CD4-positive, CD25-positive, alpha-beta regulatory T cell (primary cell): ENCODE results near the gene PRKCQ. TPM values are rescaled to one million over a fixed set of nuclear protein-coding genes. Genes with fewer than 3 reads are reported as not detected.
A peak's percentile ranks its signal among the peaks of the same experiment; 100 is the strongest.

ENCODE experiments used
- ATAC-seq, 2 donors: fragments of 150-1000 bp; cut with Tn5 transposase; one replicate each; pipeline ENCODE4 v1.10.0; 2021; ENCODE audit warnings: low read depth in 2 of 2, moderate number of reproducible peaks in 2 of 2, moderate library complexity in 1 of 2
- DNase-seq, 3 donors: peaks; one replicate each; pipeline versions ENCODE4 v3.0.0 to v3.0.0-alpha.2; 2012 to 2022; ENCODE audit warnings: mixed read lengths in 1 of 3
- H3K27ac ChIP-seq: one replicate; pipeline ENCODE4 v1.7.0; 2013; ENCODE audit warnings: mild to moderate bottlenecking, low read length; ENCODE audit not compliant: insufficient read depth, poor library complexity, severe bottlenecking
- H3K27me3 ChIP-seq: one replicate; pipeline ENCODE4 v1.7.0; 2013; ENCODE audit warnings: low read length; ENCODE audit not compliant: control insufficient read depth, insufficient read depth
- H3K36me3 ChIP-seq: one replicate; pipeline ENCODE4 v1.7.0; 2013; ENCODE audit warnings: mild to moderate bottlenecking, low read length, moderate library complexity; ENCODE audit not compliant: control insufficient read depth, insufficient read depth
- H3K4me1 ChIP-seq: 2 replicates; pipeline ENCODE4 v1.7.0; 2013; ENCODE audit warnings: mild to moderate bottlenecking, low read length; ENCODE audit not compliant: insufficient read depth, control insufficient read depth, poor library complexity, severe bottlenecking
- H3K4me3 ChIP-seq: one replicate; pipeline ENCODE4 v1.7.0; 2013; ENCODE audit warnings: low read depth, mild to moderate bottlenecking, low read length, moderate library complexity
- H3K9me3 ChIP-seq, 2 experiments: 1 replicate in 1 of 2; 2 replicates in 1 of 2; pipeline ENCODE4 v1.7.0; 2013; ENCODE audit warnings: low read length in 2 of 2, mild to moderate bottlenecking in 1 of 2, moderate library complexity in 1 of 2; ENCODE audit not compliant: control insufficient read depth in 2 of 2
- H3K27ac Mint-ChIP-seq, 3 donors: one replicate each; pipeline ENCODE4 v1.8.0; 2020 to 2022; ENCODE audit warnings: mild to moderate bottlenecking in 3 of 3, mixed read lengths in 3 of 3, moderate library complexity in 2 of 3
- H3K27me3 Mint-ChIP-seq: one replicate; pipeline ENCODE4 v1.8.0; 2022; ENCODE audit warnings: mild to moderate bottlenecking, mixed read lengths
- H3K36me3 Mint-ChIP-seq: one replicate; pipeline ENCODE4 v1.8.0; 2020; ENCODE audit warnings: mixed read lengths
- H3K4me1 Mint-ChIP-seq, 4 donors: one replicate each; pipeline ENCODE4 v1.8.0; 2020 to 2022; ENCODE audit warnings: mixed read lengths in 4 of 4, mild to moderate bottlenecking in 1 of 4
- H3K4me3 Mint-ChIP-seq, 4 donors: one replicate each; pipeline ENCODE4 v1.8.0; 2020 to 2022; ENCODE audit warnings: mild to moderate bottlenecking in 4 of 4, mixed read lengths in 4 of 4, moderate library complexity in 3 of 4
- H3K9me3 Mint-ChIP-seq, 7 donors: one replicate each; pipeline ENCODE4 v1.8.0; 2020 to 2022; ENCODE audit warnings: mixed read lengths in 7 of 7, mild to moderate bottlenecking in 3 of 7, moderate library complexity in 2 of 7
- polyA plus RNA-seq, 4 donors: library from polyadenylated mRNA; unstranded; fragments of 300-500 nt; fragmentation: Illumina TruSeq; gene quantifications; one replicate each; pipeline ENCODE4 v1.2.3, GENCODE V29; 2021
- total RNA-seq: library from RNA; stranded (reverse); gene quantifications from one replicate; pipeline ENCODE4 v1.2.3, GENCODE V29; 2022

PRKCQ gene
- total RNA-seq = 87.3 TPM
- polyA plus RNA-seq = 10 to 100 TPM; 62.4 to 70.3 (median 66.8) TPM

DNA sequence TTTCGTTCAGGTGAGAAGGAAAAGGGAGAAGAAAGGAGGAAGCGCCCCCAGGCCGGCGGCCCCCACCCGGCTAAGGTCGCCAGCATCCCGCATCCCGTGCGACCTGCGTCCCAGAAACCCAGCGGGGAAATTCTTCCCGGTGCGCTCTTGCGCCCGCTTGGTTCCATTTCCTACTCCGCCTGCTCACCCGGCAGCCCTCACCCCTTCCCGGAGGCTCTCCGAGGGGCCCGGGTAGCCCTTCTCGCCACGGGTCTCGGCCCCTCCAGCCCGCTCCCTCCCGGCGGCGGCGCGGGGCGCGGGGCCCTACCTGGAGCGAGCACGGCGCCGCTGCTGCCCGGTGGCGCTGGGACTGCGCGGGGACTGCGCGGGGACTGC is at the start of gene PRKCQ:
PRKCQ (minus strand) TSS at position 373 of the 375 bp plus-strand sequence. CDS start 65,141 bp downstream, outside the sequence.
- H3K4me3 ChIP-seq = peak within 1 kb of the TSS; percentile 99
- peaks cover 6% of the 10 kb centered on the region for H3K36me3 ChIP-seq
- H3K27me3 ChIP-seq = no peaks in the 10 kb centered on the region
- Mint-ChIP-seq H3K27ac (peak within 1 kb of the TSS; percentile 96 to 99 (median 97)), H3K27me3 (peaks cover 4% of the 10 kb centered on the region), H3K36me3 (peaks cover 16% of the 10 kb centered on the region), H3K4me3 (peak within 1 kb of the TSS; percentile 96 to 99 (median 98)), H3K9me3 (peaks cover 0 to 2% (median 0%) of the 10 kb centered on the region in 7 donors), H3K4me1 (peaks cover 18 to 59% (median 51%) of the 10 kb centered on the region in 4 donors)
- peak within 1 kb of the TSS; percentile 83 for H3K27ac ChIP-seq
- peaks cover 65% of the 10 kb centered on the region for H3K4me1 ChIP-seq
- ATAC-seq (no peak), DNase-seq (no peak)
- no peaks in the 10 kb centered on the region for H3K9me3 ChIP-seq

DNA sequence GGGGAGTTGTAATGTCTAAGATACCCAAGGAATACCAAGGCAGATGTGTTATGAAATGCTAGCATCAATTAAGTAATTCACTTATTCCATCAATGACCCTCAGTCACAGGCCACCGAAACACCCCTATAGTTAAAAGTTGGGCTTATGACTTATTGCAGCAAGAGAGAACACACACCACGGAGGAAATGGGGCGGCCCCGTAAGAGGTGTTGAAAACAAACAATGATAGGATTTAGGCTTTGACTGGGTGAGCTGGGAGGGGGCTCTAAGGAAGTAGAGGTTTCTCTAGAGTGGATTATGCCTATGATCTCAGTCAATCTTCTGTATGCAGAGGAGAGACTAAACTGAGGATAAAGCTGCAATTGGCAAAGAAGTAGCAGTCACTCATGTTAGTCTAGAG is 45.4 kb upstream of the PRKCQ start:
- DNase-seq (no peak), ATAC-seq (no peak)
- Histone ChIP-seq H3K9me3 (no peaks in the 10 kb centered on the region), H3K27me3 (no peaks in the 10 kb centered on the region), H3K4me1 (no peaks in the 10 kb centered on the region), H3K36me3 (peaks cover 18% of the 10 kb centered on the region), H3K4me3 (no peak overlapping the region), H3K27ac (no peak overlapping the region)
- Mint-ChIP-seq H3K9me3 (no peaks in the 10 kb centered on the region), H3K27ac (peak overlapping the region in 1 of 3 donors; percentile 17), H3K36me3 (peaks cover 59% of the 10 kb centered on the region), H3K27me3 (peaks cover 10% of the 10 kb centered on the region), H3K4me3 (no peak overlapping the region), H3K4me1 (peaks cover 0 to 9% (median 4%) of the 10 kb centered on the region in 4 donors)

DNA sequence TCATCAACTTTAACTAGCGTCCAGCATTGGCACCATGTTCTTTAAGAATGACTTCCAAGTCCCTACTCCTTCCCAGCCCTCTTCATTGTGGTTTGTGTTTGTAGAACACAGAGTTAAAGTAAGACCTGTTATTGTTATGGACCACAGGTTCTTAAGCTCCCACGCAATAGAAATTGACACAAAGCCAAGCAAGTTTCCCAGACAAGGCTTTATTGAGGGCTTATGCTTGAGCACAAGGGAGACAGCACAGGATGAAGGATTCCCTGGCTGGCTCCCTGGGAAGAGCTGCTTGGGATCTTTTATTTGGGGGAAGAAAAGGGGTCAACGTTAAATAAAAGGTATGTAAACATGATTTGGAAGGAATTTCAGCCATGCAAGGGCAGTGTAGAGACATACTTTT is 44.3 kb upstream of the PRKCQ start:
- H3K27ac Mint-ChIP-seq = peak overlapping the region in 1 of 3 donors; percentile 55
- H3K27me3 Mint-ChIP-seq = peaks cover 10% of the 10 kb centered on the region
- Histone ChIP-seq H3K9me3 (no peaks in the 10 kb centered on the region), H3K4me1 (no peaks in the 10 kb centered on the region), H3K27ac (no peak overlapping the region), H3K27me3 (no peaks in the 10 kb centered on the region), H3K36me3 (peaks cover 18% of the 10 kb centered on the region), H3K4me3 (no peak overlapping the region)
- DNase-seq (no peak), ATAC-seq (no peak)
- H3K4me3 Mint-ChIP-seq = no peak overlapping the region
- H3K4me1 Mint-ChIP-seq = peaks cover 0 to 11% (median 4%) of the 10 kb centered on the region in 4 donors
- no peaks in the 10 kb centered on the region for H3K9me3 Mint-ChIP-seq
- H3K36me3 Mint-ChIP-seq = peaks cover 62% of the 10 kb centered on the region

DNA sequence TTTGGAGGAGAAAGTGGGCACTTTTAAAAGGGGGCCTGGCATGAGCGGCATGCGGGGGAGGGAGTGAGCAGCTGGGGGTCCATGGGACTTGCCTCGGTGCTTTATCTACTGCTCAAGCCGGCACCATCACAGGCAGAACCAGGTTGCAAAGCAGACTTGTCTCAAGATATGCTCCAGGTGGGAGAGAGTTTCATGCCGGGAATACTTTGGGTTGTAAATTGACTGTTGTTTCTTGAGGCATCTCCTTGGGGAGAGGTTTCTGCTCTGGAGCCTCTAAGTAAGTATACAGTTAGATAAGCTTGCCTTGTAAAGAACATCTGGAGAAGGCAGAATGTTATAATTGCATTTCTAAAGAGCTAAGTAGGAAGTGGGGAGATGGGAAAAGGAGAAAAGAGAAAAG is 42.8 kb upstream of the PRKCQ start:
- peaks cover 10% of the 10 kb centered on the region for H3K27me3 Mint-ChIP-seq
- no peak overlapping the region for H3K4me3 Mint-ChIP-seq
- H3K27me3 ChIP-seq = no peaks in the 10 kb centered on the region
- no peaks in the 10 kb centered on the region for H3K9me3 Mint-ChIP-seq
- DNase-seq (no peak), ATAC-seq (no peak)
- no peak overlapping the region for H3K27ac Mint-ChIP-seq
- H3K4me1 ChIP-seq = no peaks in the 10 kb centered on the region
- H3K4me1 Mint-ChIP-seq = peaks cover 0 to 11% (median 7%) of the 10 kb centered on the region in 4 donors
- no peak overlapping the region for H3K27ac ChIP-seq
- H3K36me3 ChIP-seq = peaks cover 18% of the 10 kb centered on the region
- no peak overlapping the region for H3K4me3 ChIP-seq
- H3K9me3 ChIP-seq = no peaks in the 10 kb centered on the region
- H3K36me3 Mint-ChIP-seq = peaks cover 59% of the 10 kb centered on the region

DNA sequence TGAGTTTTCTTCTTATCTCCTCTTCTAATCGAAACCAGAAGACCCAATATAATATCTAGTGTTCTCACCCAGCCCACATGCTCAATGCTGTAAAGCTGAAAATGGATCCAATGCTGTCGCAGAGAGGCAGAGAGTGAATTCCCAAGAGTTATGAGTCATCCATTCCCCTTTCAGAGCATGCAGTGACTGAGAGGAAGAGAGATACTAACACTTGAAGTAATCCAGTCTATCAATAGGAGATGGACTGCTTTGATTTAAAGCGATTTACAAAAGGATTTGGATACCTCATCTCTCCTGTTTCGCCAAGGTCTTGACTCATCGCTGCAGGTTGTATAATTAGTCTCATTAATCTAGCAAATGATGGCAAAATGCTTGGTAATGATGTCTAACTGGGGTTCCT is 41.5 kb upstream of the PRKCQ start:
- ATAC-seq (no peak), DNase-seq (no peak)
- Histone ChIP-seq H3K4me1 (no peaks in the 10 kb centered on the region), H3K36me3 (peaks cover 18% of the 10 kb centered on the region), H3K27ac (no peak overlapping the region), H3K27me3 (no peaks in the 10 kb centered on the region), H3K4me3 (no peak overlapping the region), H3K9me3 (no peaks in the 10 kb centered on the region)
- Mint-ChIP-seq H3K27me3 (peaks cover 4% of the 10 kb centered on the region), H3K9me3 (no peaks in the 10 kb centered on the region), H3K27ac (no peak overlapping the region), H3K36me3 (peaks cover 45% of the 10 kb centered on the region), H3K4me1 (peaks cover 0 to 15% (median 11%) of the 10 kb centered on the region in 4 donors), H3K4me3 (no peak overlapping the region)

DNA sequence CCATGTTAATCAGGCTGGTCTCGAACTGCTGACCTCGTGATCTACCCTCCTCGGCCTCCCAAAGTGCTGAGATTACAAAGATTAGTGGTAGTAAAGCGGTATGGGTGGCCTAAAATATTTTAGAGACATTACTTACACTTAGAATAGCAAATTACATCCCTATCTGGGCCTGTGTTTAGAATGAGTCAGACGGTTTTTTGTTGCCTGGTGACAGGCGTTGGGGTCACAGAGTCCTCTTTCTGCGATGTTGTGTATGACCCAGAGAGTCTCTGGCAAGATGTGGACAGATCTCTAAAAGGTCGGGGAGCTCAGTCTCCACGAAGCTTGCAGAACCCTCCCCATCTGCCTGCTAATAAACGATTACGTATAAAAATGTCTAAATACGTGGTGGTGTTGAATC is 39.6 kb upstream of the PRKCQ start:
- ATAC-seq = no peak
- no peak for DNase-seq
- no peak overlapping the region for H3K4me3 Mint-ChIP-seq
- peaks cover 4 to 31% (median 11%) of the 10 kb centered on the region in 4 donors for H3K4me1 Mint-ChIP-seq
- no peaks in the 10 kb centered on the region for H3K9me3 ChIP-seq
- H3K36me3 Mint-ChIP-seq = peaks cover 53% of the 10 kb centered on the region
- H3K36me3 ChIP-seq = peaks cover 21% of the 10 kb centered on the region
- H3K27ac ChIP-seq = no peak overlapping the region
- H3K27me3 ChIP-seq = no peaks in the 10 kb centered on the region
- no peaks in the 10 kb centered on the region for H3K4me1 ChIP-seq
- H3K9me3 Mint-ChIP-seq = no peaks in the 10 kb centered on the region
- peaks cover 4% of the 10 kb centered on the region for H3K27me3 Mint-ChIP-seq
- H3K4me3 ChIP-seq = no peak overlapping the region
- no peak overlapping the region for H3K27ac Mint-ChIP-seq

DNA sequence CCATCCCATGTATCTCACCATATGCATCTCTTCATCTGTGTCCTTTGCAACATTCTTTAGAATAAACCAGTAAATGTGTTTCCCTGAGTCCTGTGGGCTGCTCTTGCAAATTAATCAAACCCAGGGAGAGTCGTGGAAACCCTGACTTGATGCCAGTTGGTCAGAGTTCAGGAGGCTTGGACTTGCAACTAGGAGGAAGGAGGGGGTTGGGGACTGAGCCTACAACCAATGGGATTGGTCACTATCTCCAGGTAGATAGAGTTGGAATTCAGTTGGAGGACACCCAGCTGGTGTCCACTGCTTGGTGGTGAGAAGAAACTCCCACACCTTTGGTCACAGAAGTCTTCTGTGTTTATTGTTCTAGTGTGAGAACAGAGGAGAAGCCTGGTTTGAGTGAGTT is 38.3 kb upstream of the PRKCQ start:
- DNase-seq = no peak
- Mint-ChIP-seq H3K4me3 (no peak overlapping the region), H3K9me3 (peaks cover 0 to 7% (median 4%) of the 10 kb centered on the region in 7 donors), H3K4me1 (peaks cover 4 to 33% (median 15%) of the 10 kb centered on the region in 4 donors), H3K27ac (peak overlapping the region in 1 of 3 donors; percentile 9), H3K27me3 (peaks cover 4% of the 10 kb centered on the region), H3K36me3 (peaks cover 48% of the 10 kb centered on the region)
- Histone ChIP-seq H3K27me3 (no peaks in the 10 kb centered on the region), H3K4me1 (no peaks in the 10 kb centered on the region), H3K9me3 (no peaks in the 10 kb centered on the region), H3K36me3 (peaks cover 17% of the 10 kb centered on the region), H3K4me3 (no peak overlapping the region), H3K27ac (no peak overlapping the region)
- no peak for ATAC-seq

DNA sequence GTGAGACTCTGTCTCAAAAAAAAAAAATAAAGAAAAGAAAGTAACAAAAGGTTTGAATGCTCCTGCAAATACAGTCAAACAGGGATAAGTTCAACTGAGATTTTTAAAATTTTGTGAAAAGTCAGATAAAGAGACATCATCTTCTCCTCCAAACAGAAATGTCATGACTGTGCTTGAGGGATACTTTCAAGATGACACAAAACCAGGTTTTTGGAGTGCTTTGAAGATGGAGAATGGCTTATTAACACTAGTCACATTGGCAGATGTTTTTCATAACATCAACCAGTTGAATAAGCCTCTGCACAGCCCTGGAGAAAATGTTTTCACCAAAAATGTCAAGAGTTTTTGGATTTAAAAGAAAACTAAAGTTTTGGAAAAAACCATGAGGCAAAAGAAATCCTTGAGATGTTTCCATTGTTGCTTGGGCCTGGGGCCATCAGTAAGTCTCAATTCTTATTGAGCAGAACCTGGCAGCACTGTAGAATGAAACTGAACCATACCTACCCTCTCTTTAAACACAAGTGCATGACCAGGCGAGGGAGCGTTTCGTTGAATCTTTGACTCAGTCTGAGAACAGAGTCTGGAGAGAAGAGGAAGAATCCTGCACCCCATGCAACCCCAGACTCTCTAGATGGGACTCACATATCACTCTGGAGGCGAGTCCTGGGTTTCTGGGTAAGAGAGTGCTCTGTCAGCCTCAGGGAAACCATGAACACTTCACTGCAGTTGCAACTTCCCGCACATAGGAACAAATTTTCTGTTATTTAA is 37.4 kb upstream of the PRKCQ start:
- peaks cover 0 to 10% (median 4%) of the 10 kb centered on the region in 7 donors for H3K9me3 Mint-ChIP-seq
- H3K4me3 ChIP-seq = no peak overlapping the region
- peaks cover 41% of the 10 kb centered on the region for H3K36me3 Mint-ChIP-seq
- no peak overlapping the region for H3K27ac ChIP-seq
- peaks cover 2% of the 10 kb centered on the region for H3K4me1 ChIP-seq
- no peaks in the 10 kb centered on the region for H3K9me3 ChIP-seq
- H3K27me3 Mint-ChIP-seq = no peaks in the 10 kb centered on the region
- ATAC-seq (no peak), DNase-seq (no peak)
- H3K27me3 ChIP-seq = no peaks in the 10 kb centered on the region
- peaks cover 12 to 36% (median 21%) of the 10 kb centered on the region in 4 donors for H3K4me1 Mint-ChIP-seq
- peaks cover 12% of the 10 kb centered on the region for H3K36me3 ChIP-seq
- H3K4me3 Mint-ChIP-seq = no peak overlapping the region
- H3K27ac Mint-ChIP-seq = peak overlapping the region in 1 of 3 donors; percentile 55
